ENCODE results near the gene HIVEP1.

The HIVEP1 gene

GRCh38 chr6:12190252-12190651 is 178.1 kb downstream of the HIVEP1 start:
- H3K27ac ChIP-seq (replicated peaks; ENCODE audit: low read length): peak overlapping the region; percentile 88
- H3K23ac ChIP-seq (ENCODE audit: low read depth, low read length, poor library complexity): no peak overlapping the region
- no CpG with 5 or more reads among the region's 7 CpGs for WGBS, 2 donors (ENCODE audit: extremely low coverage in 2 of 2, insufficient read length in 2 of 2, insufficient replicate concordance in 1 of 2)
- no peak overlapping the region for H3K9ac ChIP-seq (ENCODE audit: low read depth, low read length, poor library complexity)
- H3K79me1 ChIP-seq (ENCODE audit: low read depth, low read length): no peaks in the 10 kb centered on the region
- H4K91ac ChIP-seq (ENCODE audit: low read depth, low read length, poor library complexity): no peak overlapping the region
- H3K27me3 ChIP-seq (ENCODE audit: control insufficient read depth in 3 of 3, insufficient read depth in 3 of 3, low read depth in 1 of 3, low read length in 3 of 3): no peaks in the 10 kb centered on the region
- no peak overlapping the region for H2BK5ac ChIP-seq (ENCODE audit: low read length)
- peak overlapping the region; percentile 19 for H3K4me2 ChIP-seq (ENCODE audit: insufficient read depth, low read length, poor library complexity, severe bottlenecking)
- no peak overlapping the region for H3K4ac ChIP-seq (ENCODE audit: low read length)
- H3K4me1 ChIP-seq (ENCODE audit: control insufficient read depth in 2 of 2, insufficient read depth in 1 of 2, low read depth in 1 of 2, low read length in 2 of 2): peaks cover 0 to 2% of the 10 kb centered on the region in 2 donors
- no peak overlapping the region for H2AK5ac ChIP-seq (ENCODE audit: low read depth, low read length)
- no peak overlapping the region for H3K4me3 ChIP-seq (ENCODE audit: low read length in 2 of 2)
- H3K36me3 ChIP-seq (replicated peaks in 1 of 2; ENCODE audit: control insufficient read depth in 2 of 2, insufficient read depth in 2 of 2, low read length in 2 of 2): no peaks in the 10 kb centered on the region
- no peak overlapping the region for H2BK120ac ChIP-seq (ENCODE audit: low read depth, low read length)
- H2BK12ac ChIP-seq (ENCODE audit: low read length): no peak overlapping the region
- H2AFZ ChIP-seq (ENCODE audit: low read length): peak overlapping the region; percentile 62
- no peak overlapping the region for H3K14ac ChIP-seq (ENCODE audit: low read length)
- peak; percentile 33 for DNase-seq (ENCODE audit: low spot score)
- no peak overlapping the region for H4K8ac ChIP-seq (ENCODE audit: low read depth, low read length)
- H3K9me3 ChIP-seq (replicated peaks in 1 of 2; ENCODE audit: control insufficient read depth in 2 of 2, insufficient read depth in 1 of 2, low read depth in 1 of 2, low read length in 2 of 2): no peaks in the 10 kb centered on the region
- H3K18ac ChIP-seq (ENCODE audit: low read length): no peak overlapping the region
- no peak overlapping the region for H2BK15ac ChIP-seq (ENCODE audit: low read length)

- Histone ChIP-seq H3K4me3 (ENCODE audit: low read length in 2 of 2) (no peak overlapping the region), H3K4me2 (ENCODE audit: insufficient read depth, low read length, poor library complexity, severe bottlenecking) (no peak overlapping the region), H3K4ac (ENCODE audit: low read length) (no peak overlapping the region), H3K27ac (replicated peaks; ENCODE audit: low read length) (no peak overlapping the region), H2BK5ac (ENCODE audit: low read length) (no peak overlapping the region), H3K9me3 (replicated peaks in 1 of 2; ENCODE audit: control insufficient read depth in 2 of 2, insufficient read depth in 1 of 2, low read depth in 1 of 2, low read length in 2 of 2) (no peaks in the 10 kb centered on the region), H3K14ac (ENCODE audit: low read length) (no peak overlapping the region), H3K4me1 (ENCODE audit: control insufficient read depth in 2 of 2, insufficient read depth in 1 of 2, low read depth in 1 of 2, low read length in 2 of 2) (no peaks in the 10 kb centered on the region), H3K9ac (ENCODE audit: low read depth, low read length, poor library complexity) (no peak overlapping the region), H2BK15ac (ENCODE audit: low read length) (no peak overlapping the region), H4K91ac (ENCODE audit: low read depth, low read length, poor library complexity) (no peak overlapping the region), H3K27me3 (ENCODE audit: control insufficient read depth in 3 of 3, insufficient read depth in 3 of 3, low read depth in 1 of 3, low read length in 3 of 3) (no peaks in the 10 kb centered on the region), H3K18ac (ENCODE audit: low read length) (no peak overlapping the region), H4K8ac (ENCODE audit: low read depth, low read length) (no peak overlapping the region), H3K23ac (ENCODE audit: low read depth, low read length, poor library complexity) (no peak overlapping the region), H2BK12ac (ENCODE audit: low read length) (no peak overlapping the region), H2AFZ (ENCODE audit: low read length) (no peak overlapping the region), H3K79me1 (ENCODE audit: low read depth, low read length) (no peaks in the 10 kb centered on the region), H2BK120ac (ENCODE audit: low read depth, low read length) (no peak overlapping the region), H3K36me3 (replicated peaks in 1 of 2; ENCODE audit: control insufficient read depth in 2 of 2, insufficient read depth in 2 of 2, low read length in 2 of 2) (no peaks in the 10 kb centered on the region), H2AK5ac (ENCODE audit: low read depth, low read length) (no peak overlapping the region)
- DNase-seq (ENCODE audit: low spot score): no peak
- no CpG with 5 or more reads among the region's 6 CpGs for WGBS, 2 donors (ENCODE audit: extremely low coverage in 2 of 2, insufficient read length in 2 of 2, insufficient replicate concordance in 1 of 2)
Measured at GRCh38 chr6:12196326-12196936, 184.3 kb downstream of the HIVEP1 start.

DNA sequence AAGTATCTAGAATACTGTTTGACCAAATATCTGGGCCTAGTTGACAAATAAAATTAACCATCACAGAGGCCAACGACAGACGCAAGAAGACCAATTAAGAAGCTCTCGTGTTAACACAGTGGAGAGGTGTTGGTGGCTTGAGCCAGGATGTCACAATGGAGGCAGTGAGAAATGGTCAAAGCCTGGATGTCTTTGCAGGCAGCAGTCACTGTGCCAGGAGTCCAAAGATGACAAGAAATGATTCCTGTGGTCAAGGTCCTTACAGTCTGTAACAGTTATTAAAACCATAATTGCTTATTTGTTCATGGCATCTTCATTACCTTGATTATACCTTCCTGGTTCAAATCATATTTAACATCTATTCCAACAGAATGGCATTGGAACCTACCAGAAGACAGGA is 186.7 kb downstream of the HIVEP1 start:
- H3K27ac ChIP-seq (replicated peaks; ENCODE audit: low read length): no peak overlapping the region
- no peaks in the 10 kb centered on the region for H3K9me3 ChIP-seq (replicated peaks in 1 of 2; ENCODE audit: control insufficient read depth in 2 of 2, insufficient read depth in 1 of 2, low read depth in 1 of 2, low read length in 2 of 2)

GRCh38 chr6:12200015-12200564 is 188.0 kb downstream of the HIVEP1 start:
- no peak for DNase-seq (ENCODE audit: low spot score)
- no peak overlapping the region for H2BK12ac ChIP-seq (ENCODE audit: low read length)
- no peak overlapping the region for H2BK15ac ChIP-seq (ENCODE audit: low read length)
- peaks cover 0 to 5% of the 10 kb centered on the region in 2 donors for H3K4me1 ChIP-seq (ENCODE audit: control insufficient read depth in 2 of 2, insufficient read depth in 1 of 2, low read depth in 1 of 2, low read length in 2 of 2)
- no peak overlapping the region for H3K27ac ChIP-seq (replicated peaks; ENCODE audit: low read length)
- no peak overlapping the region for H3K18ac ChIP-seq (ENCODE audit: low read length)
- H4K91ac ChIP-seq (ENCODE audit: low read depth, low read length, poor library complexity): no peak overlapping the region
- H3K27me3 ChIP-seq (ENCODE audit: control insufficient read depth in 3 of 3, insufficient read depth in 3 of 3, low read depth in 1 of 3, low read length in 3 of 3): no peaks in the 10 kb centered on the region
- H3K4me3 ChIP-seq (ENCODE audit: low read length in 2 of 2): no peak overlapping the region
- no peaks in the 10 kb centered on the region for H3K36me3 ChIP-seq (replicated peaks in 1 of 2; ENCODE audit: control insufficient read depth in 2 of 2, insufficient read depth in 2 of 2, low read length in 2 of 2)
- WGBS, 2 donors (ENCODE audit: extremely low coverage in 2 of 2, insufficient read length in 2 of 2, insufficient replicate concordance in 1 of 2): no CpG with 5 or more reads among the region's 3 CpGs
- H3K23ac ChIP-seq (ENCODE audit: low read depth, low read length, poor library complexity): no peak overlapping the region
- H3K4me2 ChIP-seq (ENCODE audit: insufficient read depth, low read length, poor library complexity, severe bottlenecking): no peak overlapping the region
- no peak overlapping the region for H2BK5ac ChIP-seq (ENCODE audit: low read length)
- no peak overlapping the region for H3K4ac ChIP-seq (ENCODE audit: low read length)
- no peaks in the 10 kb centered on the region for H3K9me3 ChIP-seq (replicated peaks in 1 of 2; ENCODE audit: control insufficient read depth in 2 of 2, insufficient read depth in 1 of 2, low read depth in 1 of 2, low read length in 2 of 2)
- H4K8ac ChIP-seq (ENCODE audit: low read depth, low read length): no peak overlapping the region
- H3K14ac ChIP-seq (ENCODE audit: low read length): no peak overlapping the region
- H2BK120ac ChIP-seq (ENCODE audit: low read depth, low read length): no peak overlapping the region
- no peak overlapping the region for H3K9ac ChIP-seq (ENCODE audit: low read depth, low read length, poor library complexity)
- H3K79me1 ChIP-seq (ENCODE audit: low read depth, low read length): no peaks in the 10 kb centered on the region
- peak overlapping the region; percentile 65 for H2AFZ ChIP-seq (ENCODE audit: low read length)
- H2AK5ac ChIP-seq (ENCODE audit: low read depth, low read length): no peak overlapping the region

More for the DNA sequence above, 186.7 kb downstream of the HIVEP1 start:
- H3K4ac ChIP-seq (ENCODE audit: low read length): no peak overlapping the region
- WGBS, 2 donors (ENCODE audit: extremely low coverage in 2 of 2, insufficient read length in 2 of 2, insufficient replicate concordance in 1 of 2): no CpG with 5 or more reads among the region's 3 CpGs
- no peak overlapping the region for H2BK15ac ChIP-seq (ENCODE audit: low read length)
- no peaks in the 10 kb centered on the region for H3K79me1 ChIP-seq (ENCODE audit: low read depth, low read length)
- H3K27me3 ChIP-seq (ENCODE audit: control insufficient read depth in 3 of 3, insufficient read depth in 3 of 3, low read depth in 1 of 3, low read length in 3 of 3): no peaks in the 10 kb centered on the region
- H4K8ac ChIP-seq (ENCODE audit: low read depth, low read length): no peak overlapping the region
- H2BK5ac ChIP-seq (ENCODE audit: low read length): no peak overlapping the region
- H3K36me3 ChIP-seq (replicated peaks in 1 of 2; ENCODE audit: control insufficient read depth in 2 of 2, insufficient read depth in 2 of 2, low read length in 2 of 2): no peaks in the 10 kb centered on the region
- no peak overlapping the region for H3K23ac ChIP-seq (ENCODE audit: low read depth, low read length, poor library complexity)
- no peak overlapping the region for H2AK5ac ChIP-seq (ENCODE audit: low read depth, low read length)
- no peak for DNase-seq (ENCODE audit: low spot score)
- H3K14ac ChIP-seq (ENCODE audit: low read length): no peak overlapping the region
- H3K4me3 ChIP-seq (ENCODE audit: low read length in 2 of 2): no peak overlapping the region
- H2BK12ac ChIP-seq (ENCODE audit: low read length): no peak overlapping the region
- H3K4me1 ChIP-seq (ENCODE audit: control insufficient read depth in 2 of 2, insufficient read depth in 1 of 2, low read depth in 1 of 2, low read length in 2 of 2): peaks cover 0 to 5% of the 10 kb centered on the region in 2 donors
- H2BK120ac ChIP-seq (ENCODE audit: low read depth, low read length): no peak overlapping the region
- no peak overlapping the region for H3K18ac ChIP-seq (ENCODE audit: low read length)
- no peak overlapping the region for H3K9ac ChIP-seq (ENCODE audit: low read depth, low read length, poor library complexity)
- H4K91ac ChIP-seq (ENCODE audit: low read depth, low read length, poor library complexity): no peak overlapping the region
- H3K4me2 ChIP-seq (ENCODE audit: insufficient read depth, low read length, poor library complexity, severe bottlenecking): no peak overlapping the region
- no peak overlapping the region for H2AFZ ChIP-seq (ENCODE audit: low read length)

All from neuronal stem cell (in vitro differentiated cells).